Neural progenitor cell (in vitro differentiated cells): Measurements from ENCODE around the gene LIN7C. TPM values are rescaled to one million over a fixed set of nuclear protein-coding genes. Genes with fewer than 3 reads are reported as not detected.

Source experiments
- DNase-seq: peaks from one replicate; pipeline ENCODE4 v3.0.0-alpha.2; 2016; ENCODE audit warnings: low spot score
- H2AFZ ChIP-seq: fragments of 200-600 bp; sonication (generic); replicated peaks from 2 replicates; pipeline ENCODE4 v1.6.1; 2016; ENCODE audit warnings: antibody characterized with exemption
- H3F3A ChIP-seq: fragments of 200-600 bp; sonication (generic); 2 replicates; pipeline ENCODE4 v1.6.1; 2016; ENCODE audit warnings: antibody characterized with exemption, low read depth
- H3K27ac ChIP-seq: fragments of 200-600 bp; sonication (generic); 2 replicates; pipeline ENCODE4 v1.5.1; 2016; ENCODE audit warnings: mild to moderate bottlenecking
- H3K27me3 ChIP-seq: fragments of 200-600 bp; sonication (generic); 2 replicates; pipeline ENCODE4 v1.6.1; 2016; ENCODE audit warnings: mild to moderate bottlenecking, moderate library complexity
- H3K36me3 ChIP-seq: fragments of 200-600 bp; sonication (generic); 2 replicates; pipeline ENCODE4 v1.5.1; 2016
- H3K4me1 ChIP-seq: fragments of 200-600 bp; sonication (generic); 2 replicates; pipeline ENCODE4 v1.6.1; 2016; ENCODE audit warnings: mixed run types
- H3K4me2 ChIP-seq: fragments of 200-600 bp; sonication (generic); 2 replicates; pipeline ENCODE4 v1.6.1; 2016
- H3K4me3 ChIP-seq: fragments of 200-600 bp; sonication (generic); 2 replicates; pipeline ENCODE4 v1.5.1; 2016
- H3K79me2 ChIP-seq: fragments of 200-600 bp; sonication (generic); 2 replicates; pipeline ENCODE4 v1.6.1; 2016; ENCODE audit warnings: low read depth
- H3K9ac ChIP-seq: fragments of 200-600 bp; sonication (generic); 2 replicates; pipeline ENCODE4 v1.6.1; 2016
- H3K9me3 ChIP-seq: fragments of 200-600 bp; sonication (generic); 2 replicates; pipeline ENCODE4 v1.5.1; 2016; ENCODE audit warnings: low read depth
- H4K20me1 ChIP-seq: fragments of 200-600 bp; sonication (generic); 2 replicates; pipeline ENCODE4 v1.6.1; 2016; ENCODE audit warnings: low read depth
- H3K27ac Mint-ChIP-seq: 3 replicates; pipeline ENCODE4 v1.8.0; 2021; ENCODE audit warnings: mixed read lengths
- H3K27me3 Mint-ChIP-seq: 2 replicates; pipeline ENCODE4 v1.8.0; 2022; ENCODE audit warnings: low read depth, mild to moderate bottlenecking, inconsistent platforms, moderate library complexity, mixed read lengths; ENCODE audit not compliant: insufficient read depth
- H3K36me3 Mint-ChIP-seq: 3 replicates; pipeline ENCODE4 v1.8.0; 2021; ENCODE audit warnings: mixed read lengths
- H3K4me1 Mint-ChIP-seq: 3 replicates; pipeline ENCODE4 v1.8.0; 2021; ENCODE audit warnings: mixed read lengths
- H3K4me3 Mint-ChIP-seq: 3 replicates; pipeline ENCODE4 v1.8.0; 2021; ENCODE audit warnings: mild to moderate bottlenecking, moderate library complexity, mixed read lengths
- H3K9me3 Mint-ChIP-seq: 3 replicates; pipeline ENCODE4 v1.8.0; 2020; ENCODE audit warnings: mixed read lengths
- CTCF ChIP-seq: fragments of 200-600 bp; sonication (generic); IDR thresholded peaks from 2 replicates; pipeline ENCODE4 v1.5.1; 2017; ENCODE audit warnings: antibody characterized with exemption, mild to moderate bottlenecking
- EZH2 ChIP-seq: fragments of 200-600 bp; sonication (generic); IDR thresholded peaks from 2 replicates; pipeline ENCODE4 v1.6.1; 2017; ENCODE audit warnings: antibody characterized with exemption, mild to moderate bottlenecking, moderate library complexity
- EZH2phosphoT487 ChIP-seq: fragments of 200-600 bp; sonication (generic); IDR thresholded peaks from 2 replicates; pipeline ENCODE4 v1.6.1; 2017; ENCODE audit warnings: antibody characterized with exemption
- total RNA-seq: library from RNA; depleted of rRNA; stranded (reverse); fragments of >200 nt; gene quantifications from 2 replicates; pipeline ENCODE4 v1.2.3, GENCODE V29; 2015; ENCODE audit warnings: low replicate concordance

Gene LIN7C
- total RNA-seq, 1 donor from 2014 or later: 82.1 TPM

DNA sequence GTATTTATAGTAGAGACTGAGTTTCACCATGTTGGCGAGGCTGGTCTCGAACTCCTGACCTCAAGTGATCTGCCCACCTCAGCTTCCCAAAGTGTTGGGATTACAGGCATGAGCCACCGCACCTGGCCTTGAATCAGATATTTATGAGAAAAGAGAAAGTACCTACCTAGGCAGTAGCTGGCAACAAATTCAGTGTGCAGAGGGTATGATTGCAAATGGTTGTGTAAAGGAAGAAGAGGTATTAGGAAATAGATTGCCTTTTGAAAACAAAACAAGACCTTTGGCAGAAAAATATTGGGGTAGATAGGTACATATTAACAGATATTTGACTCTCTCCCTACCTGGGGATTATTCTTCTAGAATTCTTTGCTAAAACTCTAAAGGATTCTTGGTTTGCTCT is 38.5 kb upstream of the LIN7C start:
- no peak overlapping the region for H2AFZ ChIP-seq
- no peaks in the 10 kb centered on the region for H3K27me3 ChIP-seq
- H3K4me1 ChIP-seq: peaks cover 6% of the 10 kb centered on the region
- no peaks in the 10 kb centered on the region for H3K9me3 ChIP-seq
- H3K36me3 Mint-ChIP-seq: no peaks in the 10 kb centered on the region
- no peak overlapping the region for H3K27ac ChIP-seq
- H3K27me3 Mint-ChIP-seq: peaks cover 2% of the 10 kb centered on the region
- TF ChIP-seq CTCF (no peak), EZH2phosphoT487 (no peak), EZH2 (no peak)
- peaks cover 3% of the 10 kb centered on the region for H3K4me1 Mint-ChIP-seq
- H3K79me2 ChIP-seq: no peaks in the 10 kb centered on the region
- no peak overlapping the region for H3K4me2 ChIP-seq
- no peak overlapping the region for H3K4me3 ChIP-seq
- H3K9me3 Mint-ChIP-seq: no peaks in the 10 kb centered on the region
- no peaks in the 10 kb centered on the region for H4K20me1 ChIP-seq
- no peaks in the 10 kb centered on the region for H3F3A ChIP-seq
- no peak overlapping the region for H3K9ac ChIP-seq
- DNase-seq: no peak
- no peak overlapping the region for H3K4me3 Mint-ChIP-seq
- no peak overlapping the region for H3K27ac Mint-ChIP-seq
- no peaks in the 10 kb centered on the region for H3K36me3 ChIP-seq

DNA sequence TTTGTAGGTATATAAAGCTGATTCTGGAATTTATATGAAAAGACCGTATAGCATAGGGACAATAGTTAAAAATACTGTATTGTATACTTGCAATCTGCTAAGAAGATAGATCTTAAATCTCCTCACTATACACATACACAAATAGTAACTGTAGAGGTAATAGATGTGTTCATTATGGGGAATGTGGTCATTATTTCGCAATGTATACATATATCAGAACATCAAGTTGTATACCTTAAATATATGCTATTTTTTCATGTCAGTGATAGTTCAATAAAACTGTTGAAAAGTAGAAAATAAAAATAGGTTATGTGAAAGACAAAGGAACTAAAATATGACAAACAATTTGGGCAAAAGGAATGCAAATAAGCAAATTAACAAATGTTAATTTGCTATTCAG is 35.2 kb upstream of the LIN7C start:
- no peak for TF ChIP-seq EZH2phosphoT487
- no peak for TF ChIP-seq CTCF
- no peak for TF ChIP-seq EZH2
- Histone ChIP-seq H4K20me1 (no peaks in the 10 kb centered on the region), H2AFZ (no peak overlapping the region), H3K9me3 (no peaks in the 10 kb centered on the region), H3K4me3 (no peak overlapping the region), H3K4me2 (no peak overlapping the region), H3K27me3 (no peaks in the 10 kb centered on the region), H3K9ac (no peak overlapping the region), H3F3A (no peaks in the 10 kb centered on the region), H3K79me2 (no peaks in the 10 kb centered on the region), H3K4me1 (peaks cover 6% of the 10 kb centered on the region), H3K36me3 (no peaks in the 10 kb centered on the region), H3K27ac (no peak overlapping the region)
- H3K27me3 Mint-ChIP-seq: peaks cover 2% of the 10 kb centered on the region
- no peaks in the 10 kb centered on the region for H3K9me3 Mint-ChIP-seq
- H3K4me3 Mint-ChIP-seq: no peak overlapping the region
- no peak overlapping the region for H3K27ac Mint-ChIP-seq
- H3K4me1 Mint-ChIP-seq: peaks cover 3% of the 10 kb centered on the region
- DNase-seq: no peak
- no peaks in the 10 kb centered on the region for H3K36me3 Mint-ChIP-seq

DNA sequence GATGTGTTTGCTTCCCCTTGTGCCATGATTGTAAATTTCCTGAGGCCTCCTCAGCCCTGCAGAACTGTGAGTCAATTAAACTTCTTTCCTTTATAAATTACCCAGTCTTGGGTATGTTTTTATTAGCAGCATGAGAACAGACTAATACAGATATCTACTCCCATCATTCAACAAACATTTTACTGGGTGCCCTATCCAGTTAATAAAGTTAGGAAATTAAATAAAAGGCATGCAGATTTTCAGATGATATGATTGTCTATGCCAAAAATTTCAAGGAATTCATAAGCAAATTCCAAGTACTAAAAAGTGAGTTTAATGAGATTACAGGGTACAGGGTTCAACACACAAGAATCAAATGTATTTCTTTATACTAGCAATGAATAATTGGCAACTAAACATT is 33.5 kb upstream of the LIN7C start:
- no peak overlapping the region for H3K27ac ChIP-seq
- H3K4me1 Mint-ChIP-seq: no peaks in the 10 kb centered on the region
- no peak overlapping the region for H3K4me3 ChIP-seq
- H2AFZ ChIP-seq: no peak overlapping the region
- H3K27ac Mint-ChIP-seq: no peak overlapping the region
- no peaks in the 10 kb centered on the region for H3K9me3 ChIP-seq
- DNase-seq: no peak
- no peaks in the 10 kb centered on the region for H3K27me3 ChIP-seq
- H3K79me2 ChIP-seq: no peaks in the 10 kb centered on the region
- H3K36me3 Mint-ChIP-seq: no peaks in the 10 kb centered on the region
- no peak overlapping the region for H3K4me2 ChIP-seq
- no peaks in the 10 kb centered on the region for H3F3A ChIP-seq
- no peaks in the 10 kb centered on the region for H4K20me1 ChIP-seq
- peaks cover 2% of the 10 kb centered on the region for H3K27me3 Mint-ChIP-seq
- no peak overlapping the region for H3K4me3 Mint-ChIP-seq
- no peaks in the 10 kb centered on the region for H3K4me1 ChIP-seq
- TF ChIP-seq EZH2: no peak
- no peak for TF ChIP-seq EZH2phosphoT487
- TF ChIP-seq CTCF: no peak
- no peak overlapping the region for H3K9ac ChIP-seq
- H3K36me3 ChIP-seq: no peaks in the 10 kb centered on the region
- H3K9me3 Mint-ChIP-seq: no peaks in the 10 kb centered on the region

DNA sequence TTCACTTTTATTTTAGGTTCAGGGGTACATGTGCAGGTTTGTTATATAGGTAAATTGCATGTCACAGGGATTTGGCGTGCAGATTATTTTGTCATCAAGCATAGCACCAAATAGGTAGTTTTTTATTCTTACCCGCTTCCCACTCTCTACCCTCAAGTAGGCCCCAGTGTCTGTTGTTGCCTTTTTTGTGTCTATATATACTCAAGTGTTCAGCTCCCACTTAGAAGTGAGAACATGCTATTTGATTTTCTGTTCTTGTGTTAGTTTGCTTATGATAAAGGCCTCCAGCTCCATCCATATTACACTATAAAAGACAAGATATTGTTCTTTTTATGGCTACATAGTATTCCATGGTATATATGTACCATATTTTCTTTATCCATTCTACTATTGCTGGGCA is 28.5 kb upstream of the LIN7C start:
- H3K4me1 Mint-ChIP-seq: no peaks in the 10 kb centered on the region
- Histone ChIP-seq H4K20me1 (no peaks in the 10 kb centered on the region), H3K36me3 (no peaks in the 10 kb centered on the region), H3F3A (no peaks in the 10 kb centered on the region), H2AFZ (no peak overlapping the region), H3K9me3 (no peaks in the 10 kb centered on the region), H3K27ac (no peak overlapping the region), H3K4me2 (no peak overlapping the region), H3K79me2 (no peaks in the 10 kb centered on the region), H3K4me3 (no peak overlapping the region), H3K9ac (no peak overlapping the region), H3K4me1 (no peaks in the 10 kb centered on the region), H3K27me3 (no peaks in the 10 kb centered on the region)
- no peak overlapping the region for H3K27ac Mint-ChIP-seq
- no peak overlapping the region for H3K4me3 Mint-ChIP-seq
- DNase-seq: no peak
- no peaks in the 10 kb centered on the region for H3K36me3 Mint-ChIP-seq
- H3K27me3 Mint-ChIP-seq: no peaks in the 10 kb centered on the region
- no peaks in the 10 kb centered on the region for H3K9me3 Mint-ChIP-seq
- TF ChIP-seq CTCF (no peak), EZH2phosphoT487 (no peak), EZH2 (no peak)
